Measurements from ENCODE around the gene PCDHGA6.

Gene PCDHGA6

DNA sequence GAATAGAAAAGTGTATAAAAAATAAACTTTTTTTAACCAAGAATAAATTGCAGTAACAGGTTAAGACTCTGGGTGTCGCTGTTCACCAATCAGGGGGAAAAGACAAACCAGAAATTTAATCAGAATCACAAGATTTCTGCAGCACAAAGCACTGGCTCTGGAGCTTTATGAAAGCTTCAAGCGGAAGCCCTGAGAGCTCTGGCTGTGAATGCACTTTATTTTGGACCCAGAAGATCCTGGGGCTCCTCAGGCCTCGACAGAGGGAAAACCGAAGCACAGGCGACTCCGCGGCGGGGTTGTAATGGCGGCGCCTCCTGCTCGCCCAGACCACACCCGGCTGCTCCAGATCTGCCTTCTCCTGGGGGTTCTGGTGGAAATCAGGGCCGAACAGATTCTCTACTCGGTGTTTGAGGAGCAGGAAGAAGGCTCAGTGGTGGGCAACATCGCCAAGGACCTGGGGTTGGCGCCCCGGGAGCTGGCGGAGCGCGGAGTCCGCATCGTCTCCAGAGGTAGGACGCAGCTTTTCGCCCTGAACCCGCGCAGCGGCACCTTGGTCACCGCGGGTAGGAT is 18.7 kb upstream of the PCDHGA6 start, which contains the start of gene PCDHGA4:
Gene PCDHGA4, plus strand, starts transcription at position 122 of the 570 bp plus-strand sequence. Its CDS starts 87 bp downstream, at position 209.
- no peaks in the 10 kb centered on the region for H3K36me3 ChIP-seq (ENCODE audit: control insufficient read depth in 2 of 2, insufficient read depth in 1 of 2, low read length in 2 of 2)
- peak within 1 kb of the TSS; percentile 13 for H3K4me3 ChIP-seq (ENCODE audit: low read depth, low read length)
- TF ChIP-seq ZNF654 (tag by site-specific recombination; IDR thresholded peaks at IDR 0.05; ENCODE audit: low read depth): peak; percentile 21
- TF ChIP-seq ZSCAN23 (tag by site-specific recombination; IDR thresholded peaks at IDR 0.05): no peak
- no peaks in the 10 kb centered on the region for H3K9me3 ChIP-seq (ENCODE audit: control insufficient read depth, insufficient read depth, low read depth, low read length)
- POLR2A ChIA-PET: no interaction called here
- CTCF ChIA-PET: interaction anchor here (0.7 to 2.6 kb wide), 19 partner anchors 9 to 213 kb away, joined by 3 to 17 read pairs (median 5); partner anchors contain the start of genes PCDHGA2, PCDHGA5 and TAF7
- H3K4me1 ChIP-seq (ENCODE audit: control insufficient read depth, insufficient read depth, low read length): peaks cover 2% of the 10 kb centered on the region; the same call in 1 of the 2 replicates
- H3K27ac ChIP-seq (ENCODE audit: extremely low read depth, low read depth, low read length): no peak within 1 kb of the TSS

DNA sequence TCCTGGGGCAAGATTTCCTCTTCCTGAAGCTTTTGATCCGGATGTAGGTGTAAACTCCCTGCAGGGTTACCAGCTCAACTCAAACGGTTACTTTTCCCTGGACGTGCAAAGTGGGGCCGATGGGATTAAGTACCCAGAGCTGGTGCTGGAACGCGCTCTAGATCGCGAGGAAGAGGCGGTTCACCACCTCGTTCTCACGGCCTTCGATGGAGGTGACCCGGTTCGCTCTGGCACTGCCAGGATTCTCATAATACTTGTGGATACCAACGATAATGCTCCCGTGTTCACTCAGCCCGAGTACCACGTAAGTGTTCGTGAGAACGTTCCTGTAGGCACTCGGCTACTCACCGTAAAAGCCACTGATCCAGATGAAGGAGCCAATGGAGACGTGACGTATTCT is 18.1 kb upstream of the PCDHGA6 start:
- Histone ChIP-seq H3K36me3 (ENCODE audit: control insufficient read depth in 2 of 2, insufficient read depth in 1 of 2, low read length in 2 of 2) (no peaks in the 10 kb centered on the region), H3K4me1 (ENCODE audit: control insufficient read depth, insufficient read depth, low read length) (no peaks in the 10 kb centered on the region), H3K9me3 (ENCODE audit: control insufficient read depth, insufficient read depth, low read depth, low read length) (peaks cover 1% of the 10 kb centered on the region; the same call in 1 of the 2 replicates), H3K4me3 (ENCODE audit: low read depth, low read length) (no peak overlapping the region), H3K27ac (ENCODE audit: extremely low read depth, low read depth, low read length) (no peak overlapping the region)
- ChIA-PET POLR2A (no interaction called here), CTCF (interaction anchor here (0.7 to 2.6 kb wide), 12 partner anchors 9 to 208 kb away, joined by 3 to 17 read pairs (median 6); partner anchors contain the start of genes PCDHGA2 and PCDHGA5)
- TF ChIP-seq ZNF175 (tag by site-specific recombination; IDR thresholded peaks at IDR 0.05) (no peak), ZNF37A (tag by site-specific recombination; IDR thresholded peaks at IDR 0.05) (no peak), ZNF10 (tag by site-specific recombination; IDR thresholded peaks at IDR 0.05) (no peak), SETDB1 (IDR thresholded peaks at IDR 0.05; ENCODE audit: insufficient read length, low read length) (no peak), ZNF701 (tag by site-specific recombination; IDR thresholded peaks at IDR 0.05) (no peak), ZNF664 (tag by site-specific recombination; IDR thresholded peaks at IDR 0.05) (no peak), ZNF571 (tag by site-specific recombination; IDR thresholded peaks at IDR 0.05) (no peak), ZNF558 (tag by site-specific recombination; IDR thresholded peaks at IDR 0.05) (no peak), ZNF776 (tag by site-specific recombination; IDR thresholded peaks at IDR 0.05; ENCODE audit: borderline replicate concordance) (no peak), ZNF184 (tag by site-specific recombination; IDR thresholded peaks at IDR 0.05) (no peak), KLF9 (tag by site-specific recombination; IDR thresholded peaks at IDR 0.05; ENCODE audit: low read depth) (no peak), ZNF510 (tag by site-specific recombination; IDR thresholded peaks at IDR 0.05; ENCODE audit: insufficient replicate concordance) (no peak), ZNF221 (tag by site-specific recombination; IDR thresholded peaks at IDR 0.05; ENCODE audit: borderline replicate concordance) (no peak), ZNF416 (tag by site-specific recombination; IDR thresholded peaks at IDR 0.05) (no peak)
- TF ChIP-seq, protein P1, sequence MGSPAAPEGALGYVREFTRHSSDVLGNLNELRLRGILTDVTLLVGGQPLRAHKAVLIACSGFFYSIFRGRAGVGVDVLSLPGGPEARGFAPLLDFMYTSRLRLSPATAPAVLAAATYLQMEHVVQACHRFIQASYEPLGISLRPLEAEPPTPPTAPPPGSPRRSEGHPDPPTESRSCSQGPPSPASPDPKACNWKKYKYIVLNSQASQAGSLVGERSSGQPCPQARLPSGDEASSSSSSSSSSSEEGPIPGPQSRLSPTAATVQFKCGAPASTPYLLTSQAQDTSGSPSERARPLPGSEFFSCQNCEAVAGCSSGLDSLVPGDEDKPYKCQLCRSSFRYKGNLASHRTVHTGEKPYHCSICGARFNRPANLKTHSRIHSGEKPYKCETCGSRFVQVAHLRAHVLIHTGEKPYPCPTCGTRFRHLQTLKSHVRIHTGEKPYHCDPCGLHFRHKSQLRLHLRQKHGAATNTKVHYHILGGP (tag by site-specific recombination; IDR thresholded peaks at IDR 0.05): no peak
- TF ChIP-seq, protein P2, sequence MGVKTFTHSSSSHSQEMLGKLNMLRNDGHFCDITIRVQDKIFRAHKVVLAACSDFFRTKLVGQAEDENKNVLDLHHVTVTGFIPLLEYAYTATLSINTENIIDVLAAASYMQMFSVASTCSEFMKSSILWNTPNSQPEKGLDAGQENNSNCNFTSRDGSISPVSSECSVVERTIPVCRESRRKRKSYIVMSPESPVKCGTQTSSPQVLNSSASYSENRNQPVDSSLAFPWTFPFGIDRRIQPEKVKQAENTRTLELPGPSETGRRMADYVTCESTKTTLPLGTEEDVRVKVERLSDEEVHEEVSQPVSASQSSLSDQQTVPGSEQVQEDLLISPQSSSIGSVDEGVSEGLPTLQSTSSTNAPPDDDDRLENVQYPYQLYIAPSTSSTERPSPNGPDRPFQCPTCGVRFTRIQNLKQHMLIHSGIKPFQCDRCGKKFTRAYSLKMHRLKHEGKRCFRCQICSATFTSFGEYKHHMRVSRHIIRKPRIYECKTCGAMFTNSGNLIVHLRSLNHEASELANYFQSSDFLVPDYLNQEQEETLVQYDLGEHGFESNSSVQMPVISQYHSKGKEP (tag by site-specific recombination; IDR thresholded peaks at IDR 0.05): no peak
- TF ChIP-seq, protein P3, sequence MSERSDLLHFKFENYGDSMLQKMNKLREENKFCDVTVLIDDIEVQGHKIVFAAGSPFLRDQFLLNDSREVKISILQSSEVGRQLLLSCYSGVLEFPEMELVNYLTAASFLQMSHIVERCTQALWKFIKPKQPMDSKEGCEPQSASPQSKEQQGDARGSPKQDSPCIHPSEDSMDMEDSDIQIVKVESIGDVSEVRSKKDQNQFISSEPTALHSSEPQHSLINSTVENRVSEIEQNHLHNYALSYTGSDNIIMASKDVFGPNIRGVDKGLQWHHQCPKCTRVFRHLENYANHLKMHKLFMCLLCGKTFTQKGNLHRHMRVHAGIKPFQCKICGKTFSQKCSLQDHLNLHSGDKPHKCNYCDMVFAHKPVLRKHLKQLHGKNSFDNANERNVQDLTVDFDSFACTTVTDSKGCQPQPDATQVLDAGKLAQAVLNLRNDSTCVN (tag by site-specific recombination; optimal IDR thresholded peaks at IDR 0.05): no peak
- TF ChIP-seq, protein P4, sequence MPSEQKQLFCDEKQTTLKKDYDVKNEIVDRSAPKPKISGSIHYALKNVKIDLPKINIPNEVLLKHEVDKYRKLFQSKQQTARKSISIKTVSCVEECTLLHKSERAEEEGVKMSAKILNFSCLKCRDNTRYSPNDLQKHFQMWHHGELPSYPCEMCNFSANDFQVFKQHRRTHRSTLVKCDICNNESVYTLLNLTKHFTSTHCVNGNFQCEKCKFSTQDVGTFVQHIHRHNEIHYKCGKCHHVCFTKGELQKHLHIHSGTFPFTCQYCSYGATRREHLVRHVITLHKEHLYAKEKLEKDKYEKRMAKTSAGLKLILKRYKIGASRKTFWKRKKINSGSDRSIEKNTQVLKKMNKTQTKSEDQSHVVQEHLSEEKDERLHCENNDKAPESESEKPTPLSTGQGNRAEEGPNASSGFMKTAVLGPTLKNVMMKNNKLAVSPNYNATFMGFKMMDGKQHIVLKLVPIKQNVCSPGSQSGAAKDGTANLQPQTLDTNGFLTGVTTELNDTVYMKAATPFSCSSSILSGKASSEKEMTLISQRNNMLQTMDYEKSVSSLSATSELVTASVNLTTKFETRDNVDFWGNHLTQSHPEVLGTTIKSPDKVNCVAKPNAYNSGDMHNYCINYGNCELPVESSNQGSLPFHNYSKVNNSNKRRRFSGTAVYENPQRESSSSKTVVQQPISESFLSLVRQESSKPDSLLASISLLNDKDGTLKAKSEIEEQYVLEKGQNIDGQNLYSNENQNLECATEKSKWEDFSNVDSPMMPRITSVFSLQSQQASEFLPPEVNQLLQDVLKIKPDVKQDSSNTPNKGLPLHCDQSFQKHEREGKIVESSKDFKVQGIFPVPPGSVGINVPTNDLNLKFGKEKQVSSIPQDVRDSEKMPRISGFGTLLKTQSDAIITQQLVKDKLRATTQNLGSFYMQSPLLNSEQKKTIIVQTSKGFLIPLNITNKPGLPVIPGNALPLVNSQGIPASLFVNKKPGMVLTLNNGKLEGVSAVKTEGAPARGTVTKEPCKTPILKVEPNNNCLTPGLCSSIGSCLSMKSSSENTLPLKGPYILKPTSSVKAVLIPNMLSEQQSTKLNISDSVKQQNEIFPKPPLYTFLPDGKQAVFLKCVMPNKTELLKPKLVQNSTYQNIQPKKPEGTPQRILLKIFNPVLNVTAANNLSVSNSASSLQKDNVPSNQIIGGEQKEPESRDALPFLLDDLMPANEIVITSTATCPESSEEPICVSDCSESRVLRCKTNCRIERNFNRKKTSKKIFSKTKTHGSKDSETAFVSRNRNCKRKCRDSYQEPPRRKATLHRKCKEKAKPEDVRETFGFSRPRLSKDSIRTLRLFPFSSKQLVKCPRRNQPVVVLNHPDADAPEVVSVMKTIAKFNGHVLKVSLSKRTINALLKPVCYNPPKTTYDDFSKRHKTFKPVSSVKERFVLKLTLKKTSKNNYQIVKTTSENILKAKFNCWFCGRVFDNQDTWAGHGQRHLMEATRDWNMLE (tag by site-specific recombination; conservative IDR thresholded peaks at IDR 0.05; ENCODE audit: low read depth): no peak
- TF ChIP-seq, protein P5, sequence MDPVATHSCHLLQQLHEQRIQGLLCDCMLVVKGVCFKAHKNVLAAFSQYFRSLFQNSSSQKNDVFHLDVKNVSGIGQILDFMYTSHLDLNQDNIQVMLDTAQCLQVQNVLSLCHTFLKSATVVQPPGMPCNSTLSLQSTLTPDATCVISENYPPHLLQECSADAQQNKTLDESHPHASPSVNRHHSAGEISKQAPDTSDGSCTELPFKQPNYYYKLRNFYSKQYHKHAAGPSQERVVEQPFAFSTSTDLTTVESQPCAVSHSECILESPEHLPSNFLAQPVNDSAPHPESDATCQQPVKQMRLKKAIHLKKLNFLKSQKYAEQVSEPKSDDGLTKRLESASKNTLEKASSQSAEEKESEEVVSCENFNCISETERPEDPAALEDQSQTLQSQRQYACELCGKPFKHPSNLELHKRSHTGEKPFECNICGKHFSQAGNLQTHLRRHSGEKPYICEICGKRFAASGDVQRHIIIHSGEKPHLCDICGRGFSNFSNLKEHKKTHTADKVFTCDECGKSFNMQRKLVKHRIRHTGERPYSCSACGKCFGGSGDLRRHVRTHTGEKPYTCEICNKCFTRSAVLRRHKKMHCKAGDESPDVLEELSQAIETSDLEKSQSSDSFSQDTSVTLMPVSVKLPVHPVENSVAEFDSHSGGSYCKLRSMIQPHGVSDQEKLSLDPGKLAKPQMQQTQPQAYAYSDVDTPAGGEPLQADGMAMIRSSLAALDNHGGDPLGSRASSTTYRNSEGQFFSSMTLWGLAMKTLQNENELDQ (tag by site-specific recombination; IDR thresholded peaks at IDR 0.05; ENCODE audit: low read depth): no peak

All from HEK293 (cell line).